ENCODE results near the gene KRTAP29-1.

KRTAP29-1 gene

GRCh38 chr17:41334385-41335305 is 32.0 kb upstream of the KRTAP29-1 start:
- ChIA-PET POLR2A (no interaction called here), CTCF (interaction anchor here (0.7 kb wide), 1 partner anchor 75 kb away, joined by 3 read pairs; no protein-coding TSS in a partner anchor)
- no peak for DNase-seq (ENCODE audit: extremely low spot score)
- no peak for TF ChIP-seq CTCF (IDR thresholded peaks at IDR 0.05; ENCODE audit: control extremely low read depth, extremely low read depth, low read depth, missing control alignments)

DNA sequence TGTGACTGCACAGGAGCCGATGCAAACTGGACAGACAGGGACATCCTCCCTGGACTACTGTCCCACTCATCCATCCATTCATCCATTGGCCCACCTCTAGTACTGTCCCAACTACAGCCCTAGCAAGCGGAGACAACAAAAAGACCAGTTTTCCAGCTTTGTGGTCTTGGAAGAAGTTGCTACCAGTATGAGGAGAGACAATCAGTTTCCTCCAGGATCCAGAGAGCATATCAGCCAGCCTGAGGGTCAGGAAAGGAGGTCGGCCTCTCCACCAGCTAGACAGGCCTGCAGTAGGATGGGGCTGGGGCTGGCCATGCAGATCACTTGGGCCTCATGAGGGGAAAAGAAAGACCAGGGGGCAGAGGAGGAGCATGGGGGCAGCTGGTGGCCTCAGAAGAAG is 31.2 kb upstream of the KRTAP29-1 start:
- CTCF ChIA-PET: interaction anchor here (0.7 to 2.6 kb wide), 2 partner anchors 12 to 74 kb away, joined by 3 to 11 read pairs; no protein-coding TSS in a partner anchor
- POLR2A ChIA-PET: no interaction called here
- TF ChIP-seq CTCF (IDR thresholded peaks at IDR 0.05; ENCODE audit: control extremely low read depth, extremely low read depth, low read depth, missing control alignments): no peak
- no peak for DNase-seq (ENCODE audit: extremely low spot score)

DNA sequence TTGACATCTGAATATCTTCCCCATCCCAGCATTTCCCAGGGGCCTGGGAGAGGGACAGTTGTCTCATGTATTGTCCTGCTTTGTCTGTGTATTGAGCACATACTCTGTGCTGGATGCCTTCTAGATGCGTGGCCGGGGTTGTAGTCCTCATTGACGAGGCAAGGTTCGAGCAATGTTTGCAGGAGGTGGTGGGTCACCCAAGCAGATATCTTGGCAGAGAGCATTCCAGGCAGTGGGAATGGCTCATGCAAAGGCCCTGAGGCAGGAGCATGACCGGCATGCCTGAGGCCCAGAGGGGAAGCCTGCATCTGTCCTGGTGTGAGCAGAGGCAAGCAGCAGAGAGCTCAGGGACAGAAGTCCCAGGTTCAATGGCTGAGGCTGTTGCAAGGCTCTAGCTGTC is 30.4 kb upstream of the KRTAP29-1 start:
- DNase-seq (ENCODE audit: extremely low spot score): no peak
- TF ChIP-seq CTCF (IDR thresholded peaks at IDR 0.05; ENCODE audit: control extremely low read depth, extremely low read depth, low read depth, missing control alignments): no peak
- ChIA-PET CTCF (interaction anchor here (2.6 kb wide), 1 partner anchor 11 kb away, joined by 11 read pairs; no protein-coding TSS in a partner anchor), POLR2A (no interaction called here)

GRCh38 chr17:41332239-41332638 is 29.6 kb upstream of the KRTAP29-1 start:
- no peak for TF ChIP-seq CTCF (IDR thresholded peaks at IDR 0.05; ENCODE audit: control extremely low read depth, extremely low read depth, low read depth, missing control alignments)
- no peak for DNase-seq (ENCODE audit: extremely low spot score)
- ChIA-PET CTCF (interaction anchor here (1.2 to 2.6 kb wide), 2 partner anchors 10 to 14 kb away, joined by 4 to 11 read pairs; no protein-coding TSS in a partner anchor), POLR2A (no interaction called here)

- CTCF ChIA-PET: interaction anchor here (1.2 to 2.6 kb wide), 3 partner anchors 8 to 13 kb away, joined by 3 to 11 read pairs (median 4); no protein-coding TSS in a partner anchor
- TF ChIP-seq CTCF (IDR thresholded peaks at IDR 0.05; ENCODE audit: control extremely low read depth, extremely low read depth, low read depth, missing control alignments): no peak
- DNase-seq (ENCODE audit: extremely low spot score): no peak
- POLR2A ChIA-PET: no interaction called here
Observed at GRCh38 chr17:41331606-41332005, 29.0 kb upstream of the KRTAP29-1 start.

GRCh38 chr17:41329279-41329948 is 26.8 kb upstream of the KRTAP29-1 start:
- ChIA-PET CTCF (interaction anchor here (0.9 to 2.1 kb wide), 4 partner anchors 8 to 481 kb away, joined by 3 to 4 read pairs (median 3); no protein-coding TSS in a partner anchor), POLR2A (no interaction called here)
- TF ChIP-seq CTCF (IDR thresholded peaks at IDR 0.05; ENCODE audit: control extremely low read depth, extremely low read depth, low read depth, missing control alignments): peak; percentile 49
- no peak for DNase-seq (ENCODE audit: extremely low spot score)

Measured in GM10248 (cell line).